ENCODE results near the gene VCL. TPM values are rescaled to one million over a fixed set of nuclear protein-coding genes. Genes with fewer than 3 reads are reported as not detected.
A peak's percentile ranks its signal among the peaks of the same experiment; 100 is the strongest.

VCL gene
- total and polyA plus RNA-seq, 9 of the 15 experiments (the other 6 are each of a cell fraction or from before 2014, with no cell fraction given) = 29.8 to 186 (median 76.4) TPM

DNA sequence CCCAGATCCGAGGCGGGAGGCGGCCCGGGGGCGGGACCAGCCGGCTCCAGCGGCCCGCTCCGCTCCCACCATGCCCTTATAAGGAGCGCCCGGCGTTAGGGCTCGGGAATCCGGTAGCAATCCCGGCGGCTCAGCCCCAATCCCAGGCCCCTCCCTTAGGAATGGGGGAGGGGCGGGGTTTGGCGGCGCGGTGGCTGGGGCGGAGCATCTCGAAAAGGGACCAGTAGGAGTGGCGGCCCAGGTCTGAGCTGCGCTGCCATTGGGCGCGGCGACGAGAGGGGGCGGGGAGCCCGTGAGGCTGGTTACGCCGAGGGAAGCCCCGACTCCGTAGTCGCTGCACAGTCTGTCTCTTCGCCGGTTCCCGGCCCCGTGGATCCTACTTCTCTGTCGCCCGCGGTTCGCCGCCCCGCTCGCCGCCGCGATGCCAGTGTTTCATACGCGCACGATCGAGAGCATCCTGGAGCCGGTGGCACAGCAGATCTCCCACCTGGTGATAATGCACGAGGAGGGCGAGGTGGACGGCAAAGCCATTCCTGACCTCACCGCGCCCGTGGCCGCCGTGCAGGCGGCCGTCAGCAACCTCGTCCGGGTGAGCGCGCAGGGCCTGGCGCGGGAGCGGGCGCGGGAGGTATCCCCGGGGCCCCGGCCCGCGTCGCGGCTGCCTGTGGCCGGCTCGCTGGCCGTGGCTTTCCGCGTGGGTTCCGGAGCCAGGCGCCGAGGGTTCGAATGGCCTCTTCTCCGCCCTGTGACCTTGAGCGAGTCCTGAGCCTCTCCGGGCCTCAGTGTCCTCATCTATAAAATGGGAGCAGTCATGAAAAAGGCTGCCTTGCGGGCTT lies at the start of gene VCL (continued):
- TF ChIP-seq NRF1 (conservative IDR thresholded peaks at IDR 0.05 in 1 of 2, IDR thresholded peaks at IDR 0.05 in 1 of 2) (peak; percentile 87 to 89), ARID2 (IDR thresholded peaks at IDR 0.05) (no peak), FOXP1 (CRISPR knock-in tag; IDR thresholded peaks at IDR 0.05) (no peak; the same call in none of the 2 replicates), ZNF445 (CRISPR knock-in tag; IDR thresholded peaks at IDR 0.05; ENCODE audit: low read depth) (no peak), RBM25 (IDR thresholded peaks at IDR 0.05; ENCODE audit: low read depth, low read length, severe bottlenecking) (peak; percentile 97), NFIX (CRISPR knock-in tag; IDR thresholded peaks at IDR 0.05; ENCODE audit: low read depth) (no peak), NFRKB (IDR thresholded peaks at IDR 0.05; ENCODE audit: low read depth) (no peak), ZNF79 (CRISPR knock-in tag; IDR thresholded peaks at IDR 0.05; ENCODE audit: low read depth) (no peak), ZBTB17 (CRISPR knock-in tag; IDR thresholded peaks at IDR 0.05) (peak; percentile 61), PRMT5 (CRISPR knock-in tag; IDR thresholded peaks at IDR 0.05) (no peak), FOXJ2 (tag; IDR thresholded peaks at IDR 0.05) (no peak), RBM15 (IDR thresholded peaks at IDR 0.05; ENCODE audit: insufficient read depth, low read length) (no peak), MTF1 (CRISPR knock-in tag; IDR thresholded peaks at IDR 0.05; ENCODE audit: borderline replicate concordance) (no peak), ZNF24 (IDR thresholded peaks at IDR 0.05) (no peak; the same call in 1 of the 2 replicates), ZKSCAN1 (IDR thresholded peaks at IDR 0.05; ENCODE audit: low read depth, low read length) (no peak), BHLHE40 (IDR thresholded peaks at IDR 0.05; ENCODE audit: low read length) (peak; percentile 61), GATAD2B (IDR thresholded peaks at IDR 0.05; ENCODE audit: borderline replicate concordance) (no peak)
- TF ChIP-seq, protein P1, sequence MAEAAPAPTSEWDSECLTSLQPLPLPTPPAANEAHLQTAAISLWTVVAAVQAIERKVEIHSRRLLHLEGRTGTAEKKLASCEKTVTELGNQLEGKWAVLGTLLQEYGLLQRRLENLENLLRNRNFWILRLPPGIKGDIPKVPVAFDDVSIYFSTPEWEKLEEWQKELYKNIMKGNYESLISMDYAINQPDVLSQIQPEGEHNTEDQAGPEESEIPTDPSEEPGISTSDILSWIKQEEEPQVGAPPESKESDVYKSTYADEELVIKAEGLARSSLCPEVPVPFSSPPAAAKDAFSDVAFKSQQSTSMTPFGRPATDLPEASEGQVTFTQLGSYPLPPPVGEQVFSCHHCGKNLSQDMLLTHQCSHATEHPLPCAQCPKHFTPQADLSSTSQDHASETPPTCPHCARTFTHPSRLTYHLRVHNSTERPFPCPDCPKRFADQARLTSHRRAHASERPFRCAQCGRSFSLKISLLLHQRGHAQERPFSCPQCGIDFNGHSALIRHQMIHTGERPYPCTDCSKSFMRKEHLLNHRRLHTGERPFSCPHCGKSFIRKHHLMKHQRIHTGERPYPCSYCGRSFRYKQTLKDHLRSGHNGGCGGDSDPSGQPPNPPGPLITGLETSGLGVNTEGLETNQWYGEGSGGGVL (CRISPR knock-in tag; IDR thresholded peaks at IDR 0.05) = no peak
- TF ChIP-seq, protein P2, sequence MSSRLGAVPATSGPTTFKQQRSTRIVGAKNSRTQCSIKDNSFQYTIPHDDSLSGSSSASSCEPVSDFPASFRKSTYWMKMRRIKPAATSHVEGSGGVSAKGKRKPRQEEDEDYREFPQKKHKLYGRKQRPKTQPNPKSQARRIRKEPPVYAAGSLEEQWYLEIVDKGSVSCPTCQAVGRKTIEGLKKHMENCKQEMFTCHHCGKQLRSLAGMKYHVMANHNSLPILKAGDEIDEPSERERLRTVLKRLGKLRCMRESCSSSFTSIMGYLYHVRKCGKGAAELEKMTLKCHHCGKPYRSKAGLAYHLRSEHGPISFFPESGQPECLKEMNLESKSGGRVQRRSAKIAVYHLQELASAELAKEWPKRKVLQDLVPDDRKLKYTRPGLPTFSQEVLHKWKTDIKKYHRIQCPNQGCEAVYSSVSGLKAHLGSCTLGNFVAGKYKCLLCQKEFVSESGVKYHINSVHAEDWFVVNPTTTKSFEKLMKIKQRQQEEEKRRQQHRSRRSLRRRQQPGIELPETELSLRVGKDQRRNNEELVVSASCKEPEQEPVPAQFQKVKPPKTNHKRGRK (tag; IDR thresholded peaks at IDR 0.05) = no peak
- TF ChIP-seq, protein P3, sequence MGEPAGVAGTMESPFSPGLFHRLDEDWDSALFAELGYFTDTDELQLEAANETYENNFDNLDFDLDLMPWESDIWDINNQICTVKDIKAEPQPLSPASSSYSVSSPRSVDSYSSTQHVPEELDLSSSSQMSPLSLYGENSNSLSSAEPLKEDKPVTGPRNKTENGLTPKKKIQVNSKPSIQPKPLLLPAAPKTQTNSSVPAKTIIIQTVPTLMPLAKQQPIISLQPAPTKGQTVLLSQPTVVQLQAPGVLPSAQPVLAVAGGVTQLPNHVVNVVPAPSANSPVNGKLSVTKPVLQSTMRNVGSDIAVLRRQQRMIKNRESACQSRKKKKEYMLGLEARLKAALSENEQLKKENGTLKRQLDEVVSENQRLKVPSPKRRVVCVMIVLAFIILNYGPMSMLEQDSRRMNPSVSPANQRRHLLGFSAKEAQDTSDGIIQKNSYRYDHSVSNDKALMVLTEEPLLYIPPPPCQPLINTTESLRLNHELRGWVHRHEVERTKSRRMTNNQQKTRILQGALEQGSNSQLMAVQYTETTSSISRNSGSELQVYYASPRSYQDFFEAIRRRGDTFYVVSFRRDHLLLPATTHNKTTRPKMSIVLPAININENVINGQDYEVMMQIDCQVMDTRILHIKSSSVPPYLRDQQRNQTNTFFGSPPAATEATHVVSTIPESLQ (CRISPR knock-in tag; IDR thresholded peaks at IDR 0.05) = no peak
- TF ChIP-seq, protein P4, sequence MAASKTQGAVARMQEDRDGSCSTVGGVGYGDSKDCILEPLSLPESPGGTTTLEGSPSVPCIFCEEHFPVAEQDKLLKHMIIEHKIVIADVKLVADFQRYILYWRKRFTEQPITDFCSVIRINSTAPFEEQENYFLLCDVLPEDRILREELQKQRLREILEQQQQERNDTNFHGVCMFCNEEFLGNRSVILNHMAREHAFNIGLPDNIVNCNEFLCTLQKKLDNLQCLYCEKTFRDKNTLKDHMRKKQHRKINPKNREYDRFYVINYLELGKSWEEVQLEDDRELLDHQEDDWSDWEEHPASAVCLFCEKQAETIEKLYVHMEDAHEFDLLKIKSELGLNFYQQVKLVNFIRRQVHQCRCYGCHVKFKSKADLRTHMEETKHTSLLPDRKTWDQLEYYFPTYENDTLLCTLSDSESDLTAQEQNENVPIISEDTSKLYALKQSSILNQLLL (CRISPR knock-in tag; IDR thresholded peaks at IDR 0.05; ENCODE audit: borderline replicate concordance) = no peak

Measured in K562 (cell line).